ENCODE data around the gene ERC1. TPM values are rescaled to one million over a fixed set of nuclear protein-coding genes. Genes with fewer than 3 reads are reported as not detected.
A peak's percentile ranks its signal among the peaks of the same experiment; 100 is the strongest.

The ERC1 gene
- total and polyA plus RNA-seq, 2 donors from 2014 or later = 5.1 to 68.3 TPM

DNA sequence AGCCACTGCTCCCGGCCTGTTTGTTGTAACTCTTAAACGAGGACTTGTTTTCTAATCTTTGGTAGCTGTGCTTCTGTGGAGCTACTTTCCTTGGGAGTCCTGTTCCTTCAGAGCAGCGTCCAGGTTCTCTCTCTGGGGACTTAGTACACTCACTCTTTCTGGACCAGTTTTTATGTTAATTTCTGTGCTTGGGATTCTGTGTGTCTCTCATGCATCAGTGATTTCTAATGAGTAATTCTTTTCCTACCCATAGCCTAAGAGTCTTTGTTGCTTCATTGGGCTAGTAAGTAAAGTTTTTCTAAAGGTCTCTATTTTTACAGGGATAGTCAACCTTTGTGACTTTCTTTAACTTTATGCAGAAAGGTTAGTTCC lies 314.0 kb downstream of the ERC1 start:
- DNase-seq (no peak), FAIRE-seq (no peak)
- no peaks in the 10 kb centered on the region for H3K9me3 ChIP-seq (ENCODE audit: control insufficient read depth in 2 of 3, insufficient read depth in 1 of 3, low read length in 3 of 3)
- intact Hi-C loops (cut with DNase I) = no loop called here
- no peak overlapping the region for H3K4me3 ChIP-seq (ENCODE audit: low read length in 3 of 3)
- H3K36me3 ChIP-seq (ENCODE audit: control insufficient read depth in 2 of 3, insufficient read depth in 3 of 3, low read length in 3 of 3) = no peaks in the 10 kb centered on the region
- peaks cover 0 to 12% (median 0%) of the 10 kb centered on the region in 3 donors for H3K4me1 ChIP-seq (ENCODE audit: control insufficient read depth in 2 of 3, insufficient read depth in 2 of 3, low read depth in 1 of 3, low read length in 3 of 3)
- TF ChIP-seq, protein P1, sequence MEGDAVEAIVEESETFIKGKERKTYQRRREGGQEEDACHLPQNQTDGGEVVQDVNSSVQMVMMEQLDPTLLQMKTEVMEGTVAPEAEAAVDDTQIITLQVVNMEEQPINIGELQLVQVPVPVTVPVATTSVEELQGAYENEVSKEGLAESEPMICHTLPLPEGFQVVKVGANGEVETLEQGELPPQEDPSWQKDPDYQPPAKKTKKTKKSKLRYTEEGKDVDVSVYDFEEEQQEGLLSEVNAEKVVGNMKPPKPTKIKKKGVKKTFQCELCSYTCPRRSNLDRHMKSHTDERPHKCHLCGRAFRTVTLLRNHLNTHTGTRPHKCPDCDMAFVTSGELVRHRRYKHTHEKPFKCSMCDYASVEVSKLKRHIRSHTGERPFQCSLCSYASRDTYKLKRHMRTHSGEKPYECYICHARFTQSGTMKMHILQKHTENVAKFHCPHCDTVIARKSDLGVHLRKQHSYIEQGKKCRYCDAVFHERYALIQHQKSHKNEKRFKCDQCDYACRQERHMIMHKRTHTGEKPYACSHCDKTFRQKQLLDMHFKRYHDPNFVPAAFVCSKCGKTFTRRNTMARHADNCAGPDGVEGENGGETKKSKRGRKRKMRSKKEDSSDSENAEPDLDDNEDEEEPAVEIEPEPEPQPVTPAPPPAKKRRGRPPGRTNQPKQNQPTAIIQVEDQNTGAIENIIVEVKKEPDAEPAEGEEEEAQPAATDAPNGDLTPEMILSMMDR (IDR thresholded peaks at IDR 0.05; ENCODE audit: borderline replicate concordance, extremely low read depth, insufficient read depth) = no peak
- H3K9ac ChIP-seq (ENCODE audit: low read length in 3 of 3) = no peak overlapping the region
- no peaks in the 10 kb centered on the region for H3K27me3 ChIP-seq (ENCODE audit: control insufficient read depth, insufficient read depth, low read length)
- no peak overlapping the region for H3K27ac ChIP-seq (ENCODE audit: low read depth in 2 of 2, low read length in 2 of 2)

DNA sequence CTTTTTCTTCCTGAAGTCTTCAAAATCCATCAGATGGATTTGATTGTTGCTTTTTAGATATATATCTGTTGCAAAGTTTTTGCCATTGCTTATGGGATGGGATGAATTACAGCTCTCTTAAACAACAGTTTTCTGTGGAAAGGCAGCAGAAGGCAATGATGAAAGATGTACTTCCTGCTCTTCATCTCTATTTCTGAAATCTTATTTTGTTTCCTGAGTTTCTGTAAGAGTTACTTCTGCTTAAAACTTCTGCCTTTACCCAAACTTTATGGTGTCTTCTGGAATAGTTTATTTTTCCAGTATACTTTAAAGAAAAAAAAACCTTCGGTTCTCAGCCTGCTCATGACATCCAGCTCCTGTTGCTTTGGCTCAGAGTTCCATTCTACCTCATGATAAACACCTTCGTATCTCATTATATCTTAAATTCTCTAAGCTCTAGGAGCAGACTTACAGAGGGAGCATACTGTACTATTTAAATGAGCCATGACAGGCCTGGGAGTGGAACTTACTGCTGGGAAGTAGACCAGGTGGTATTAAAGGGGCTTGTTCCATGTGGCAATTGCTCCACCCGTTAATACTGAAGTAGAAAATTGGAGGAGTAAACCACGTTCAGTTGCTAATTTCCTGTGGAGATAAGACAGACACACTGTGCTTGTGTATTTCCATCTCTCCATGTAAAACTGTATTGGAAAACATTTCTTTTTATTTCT lies 314.9 kb downstream of the ERC1 start:
- Histone ChIP-seq H3K27me3 (ENCODE audit: control insufficient read depth, insufficient read depth, low read length) (no peaks in the 10 kb centered on the region), H3K9ac (ENCODE audit: low read length in 3 of 3) (no peak overlapping the region), H3K27ac (ENCODE audit: low read depth in 2 of 2, low read length in 2 of 2) (peak overlapping the region in 1 of 2 donors; percentile 20), H3K4me1 (ENCODE audit: control insufficient read depth in 2 of 3, insufficient read depth in 2 of 3, low read depth in 1 of 3, low read length in 3 of 3) (peaks cover 0 to 12% (median 0%) of the 10 kb centered on the region in 3 donors), H3K36me3 (ENCODE audit: control insufficient read depth in 2 of 3, insufficient read depth in 3 of 3, low read length in 3 of 3) (no peaks in the 10 kb centered on the region), H3K9me3 (ENCODE audit: control insufficient read depth in 2 of 3, insufficient read depth in 1 of 3, low read length in 3 of 3) (no peaks in the 10 kb centered on the region), H3K4me3 (ENCODE audit: low read length in 3 of 3) (no peak overlapping the region)
- FAIRE-seq = no peak
- peak in 2 of 5 donors; percentile 22 to 35 for DNase-seq
- TF ChIP-seq, protein P1 (IDR thresholded peaks at IDR 0.05; ENCODE audit: borderline replicate concordance, extremely low read depth, insufficient read depth) = no peak
- intact Hi-C loops (cut with DNase I) = no loop called here

DNA sequence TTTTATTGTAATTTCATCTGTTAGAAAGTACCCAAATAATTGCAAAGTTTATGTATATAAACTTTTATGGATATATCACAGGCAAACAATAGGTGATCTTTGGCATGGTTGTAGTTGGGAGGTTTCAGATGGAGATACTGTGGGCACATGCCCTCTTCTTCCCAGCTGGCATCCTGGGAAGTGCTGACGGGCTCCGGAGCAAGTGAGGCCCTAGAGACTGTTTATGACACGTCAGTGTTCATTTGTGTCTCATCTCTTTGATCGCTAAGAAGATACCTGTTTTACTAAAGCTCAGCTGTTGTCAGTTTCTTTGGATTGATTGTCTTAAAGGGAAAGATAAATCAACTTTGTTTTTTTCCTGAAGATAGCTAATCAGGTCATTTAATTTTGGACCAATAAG lies 315.8 kb downstream of the ERC1 start:
- no peak overlapping the region for H3K9ac ChIP-seq (ENCODE audit: low read length in 3 of 3)
- intact Hi-C loops (cut with DNase I) = no loop called here
- H3K27me3 ChIP-seq (ENCODE audit: control insufficient read depth, insufficient read depth, low read length) = no peaks in the 10 kb centered on the region
- H3K36me3 ChIP-seq (ENCODE audit: control insufficient read depth in 2 of 3, insufficient read depth in 3 of 3, low read length in 3 of 3) = no peaks in the 10 kb centered on the region
- no peak overlapping the region for H3K27ac ChIP-seq (ENCODE audit: low read depth in 2 of 2, low read length in 2 of 2)
- TF ChIP-seq, protein P1 (IDR thresholded peaks at IDR 0.05; ENCODE audit: borderline replicate concordance, extremely low read depth, insufficient read depth) = no peak
- no peak overlapping the region for H3K4me3 ChIP-seq (ENCODE audit: low read length in 3 of 3)
- H3K4me1 ChIP-seq (ENCODE audit: control insufficient read depth in 2 of 3, insufficient read depth in 2 of 3, low read depth in 1 of 3, low read length in 3 of 3) = peaks cover 0 to 12% (median 0%) of the 10 kb centered on the region in 3 donors
- DNase-seq (no peak), FAIRE-seq (no peak)
- no peaks in the 10 kb centered on the region for H3K9me3 ChIP-seq (ENCODE audit: control insufficient read depth in 2 of 3, insufficient read depth in 1 of 3, low read length in 3 of 3)

Measured in kidney (tissue), 14 donors.